Omental fat pad (tissue), 4 donors: ENCODE data around the gene SPRY4. TPM values are rescaled to one million over a fixed set of nuclear protein-coding genes. Genes with fewer than 3 reads are reported as not detected.
"Not testable (repeated sequence)": the region's sequence is repeated elsewhere in the genome, so short reads cannot be mapped to it uniquely, and the experiment has no call there.

Experiments
- ATAC-seq: fragments of 150-250 bp; one replicate; pipeline ENCODE4 v1.9.1; 2016; ENCODE audit warnings: mild to moderate bottlenecking, moderate library complexity; ENCODE audit not compliant: low FRiP score
- DNase-seq: peaks from one replicate; pipeline ENCODE4 v3.0.0-alpha.2; 2019; ENCODE audit warnings: low spot score
- total RNA-seq, 4 donors: library from RNA; depleted of rRNA; stranded (reverse); fragments of >200 nt; gene quantifications; one replicate each; pipeline ENCODE4 v1.1.0, GENCODE V29; 2016
- TF ChIP-seq, protein P1 (sequence below), 3 donors: fragments of 450-650 bp; IDR thresholded peaks; one replicate each; pipeline ENCODE4 v1.5.1; 2016 to 2017; ENCODE audit warnings: antibody characterized with exemption in 3 of 3, mild to moderate bottlenecking in 3 of 3, moderate library complexity in 2 of 3

The SPRY4 gene
- total RNA-seq, 4 donors from 2014 or later = 40.4 to 93.5 (median 47.3) TPM

DNA sequence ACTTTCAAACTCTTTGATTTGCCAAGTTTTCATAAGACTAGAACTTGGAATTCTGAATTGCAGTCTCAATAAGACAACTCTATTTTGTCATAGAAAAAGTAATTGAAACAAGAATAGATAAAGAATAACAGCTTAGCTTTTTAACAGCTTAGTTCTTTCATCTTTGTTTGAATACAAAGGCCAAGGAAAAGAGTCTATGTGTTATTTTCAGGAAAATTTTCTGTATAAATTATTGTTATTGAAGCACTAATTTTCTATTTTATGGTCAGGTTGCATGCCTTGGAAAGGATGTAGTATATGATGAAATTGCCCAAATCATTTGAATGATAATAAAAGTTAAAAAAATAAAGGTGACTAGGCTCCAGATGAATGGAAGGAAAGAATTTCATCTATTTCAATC, 25.2 kb upstream of the SPRY4 start:
- ATAC-seq (no peak), DNase-seq (no peak)
- TF ChIP-seq, protein P1, sequence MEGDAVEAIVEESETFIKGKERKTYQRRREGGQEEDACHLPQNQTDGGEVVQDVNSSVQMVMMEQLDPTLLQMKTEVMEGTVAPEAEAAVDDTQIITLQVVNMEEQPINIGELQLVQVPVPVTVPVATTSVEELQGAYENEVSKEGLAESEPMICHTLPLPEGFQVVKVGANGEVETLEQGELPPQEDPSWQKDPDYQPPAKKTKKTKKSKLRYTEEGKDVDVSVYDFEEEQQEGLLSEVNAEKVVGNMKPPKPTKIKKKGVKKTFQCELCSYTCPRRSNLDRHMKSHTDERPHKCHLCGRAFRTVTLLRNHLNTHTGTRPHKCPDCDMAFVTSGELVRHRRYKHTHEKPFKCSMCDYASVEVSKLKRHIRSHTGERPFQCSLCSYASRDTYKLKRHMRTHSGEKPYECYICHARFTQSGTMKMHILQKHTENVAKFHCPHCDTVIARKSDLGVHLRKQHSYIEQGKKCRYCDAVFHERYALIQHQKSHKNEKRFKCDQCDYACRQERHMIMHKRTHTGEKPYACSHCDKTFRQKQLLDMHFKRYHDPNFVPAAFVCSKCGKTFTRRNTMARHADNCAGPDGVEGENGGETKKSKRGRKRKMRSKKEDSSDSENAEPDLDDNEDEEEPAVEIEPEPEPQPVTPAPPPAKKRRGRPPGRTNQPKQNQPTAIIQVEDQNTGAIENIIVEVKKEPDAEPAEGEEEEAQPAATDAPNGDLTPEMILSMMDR (IDR thresholded peaks at IDR 0.05) = no peak

DNA sequence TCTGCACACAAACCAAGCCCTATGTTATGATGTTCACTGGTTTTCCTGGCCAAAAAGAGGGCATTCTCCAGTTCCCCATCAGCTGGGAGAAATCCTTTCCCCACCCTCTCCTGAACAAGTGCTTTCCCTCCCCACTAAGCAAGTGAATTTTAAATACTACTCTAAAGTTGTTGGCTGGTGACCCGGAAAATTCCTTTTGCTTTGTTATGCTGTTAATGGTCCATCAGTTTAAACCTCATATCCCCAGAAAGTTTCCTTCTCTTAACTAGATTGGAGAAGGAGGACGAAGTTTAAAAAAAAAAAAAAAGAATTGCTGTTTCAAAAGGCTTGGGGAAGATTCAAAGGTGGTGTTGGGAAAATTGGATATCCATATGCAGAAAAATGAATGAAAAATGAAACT, 21.9 kb upstream of the SPRY4 start:
- DNase-seq (no peak), ATAC-seq (no peak)
- TF ChIP-seq, protein P1 (IDR thresholded peaks at IDR 0.05) = no peak

DNA sequence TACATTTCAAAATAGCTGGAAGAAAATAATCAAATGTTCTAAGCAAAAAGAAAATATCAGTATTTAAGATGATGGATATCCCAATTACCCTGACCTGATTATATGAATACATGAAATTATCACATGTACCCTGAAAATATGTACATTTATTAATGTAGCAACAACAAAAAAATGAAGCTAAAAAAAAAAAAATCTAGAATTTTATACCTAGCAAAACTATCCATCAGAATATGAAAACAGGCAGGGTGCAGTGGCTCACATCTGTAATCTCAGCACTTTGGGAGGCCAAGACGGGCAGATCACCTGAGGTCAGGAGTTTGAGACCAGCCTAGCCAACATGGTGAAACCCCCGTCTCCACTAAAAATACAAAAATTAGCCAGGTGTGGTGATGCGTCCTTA, 20.1 kb upstream of the SPRY4 start:
- not testable (repeated sequence) for ATAC-seq, DNase-seq

DNA sequence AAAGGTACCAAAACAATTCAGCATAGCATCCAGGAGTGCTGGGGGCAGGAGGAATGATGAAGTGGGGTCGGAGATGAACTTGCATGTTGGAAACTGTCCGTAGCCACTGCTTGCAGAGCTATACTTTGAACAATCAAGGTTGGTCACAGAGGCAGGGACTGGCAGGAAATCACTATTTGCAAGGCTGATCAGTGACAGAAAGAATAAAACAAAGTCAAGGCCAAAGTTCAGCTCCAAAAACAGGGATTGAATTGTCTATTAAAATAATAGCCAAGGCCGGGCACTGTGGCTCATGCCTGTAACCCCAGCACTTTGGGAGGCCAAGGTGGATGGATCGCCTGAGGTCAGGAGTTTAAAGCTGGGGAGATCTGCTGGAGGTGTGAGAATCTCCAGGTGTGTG, 18.7 kb upstream of the SPRY4 start:
- ATAC-seq = no peak

DNA sequence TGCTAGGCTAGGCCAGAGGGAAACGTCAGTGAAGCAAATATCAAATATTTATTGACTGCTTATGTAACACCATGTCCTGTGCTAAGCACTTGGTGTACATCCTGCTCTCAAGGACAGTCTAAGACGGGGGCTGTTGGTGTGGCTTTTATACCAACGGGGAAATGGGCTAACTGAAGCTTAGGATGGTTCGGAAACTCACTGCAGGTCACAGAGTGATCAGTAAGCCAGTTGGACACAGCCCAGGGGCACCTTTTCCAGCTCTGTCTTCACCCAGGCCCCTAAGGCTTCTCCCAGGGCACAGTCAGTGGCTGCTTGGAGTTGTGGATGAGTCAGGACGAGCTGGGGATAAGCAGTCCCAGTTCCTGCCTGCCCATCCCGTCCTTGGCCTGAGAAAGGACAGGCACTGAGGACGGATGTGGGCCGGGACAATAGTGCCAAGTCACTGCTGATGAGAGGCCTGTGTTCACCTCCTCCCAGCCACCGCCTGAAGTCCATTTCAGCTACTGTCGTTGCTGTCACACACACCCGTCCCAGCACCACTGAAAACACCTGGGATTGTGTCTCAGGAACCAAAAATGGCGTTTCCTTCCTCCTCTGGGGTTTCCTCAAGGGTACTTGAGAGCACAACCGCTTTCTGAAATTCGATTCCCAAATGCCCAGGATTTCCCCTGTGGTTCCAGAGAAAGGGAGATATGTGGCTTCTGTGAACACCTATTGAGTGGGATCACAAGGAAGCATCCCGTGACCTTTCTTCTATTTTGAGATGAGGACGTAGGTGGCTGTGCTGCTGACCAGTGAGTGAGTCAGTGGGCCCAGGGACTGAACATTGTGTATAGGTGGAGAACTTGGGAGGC, 17.5 kb upstream of the SPRY4 start:
- no peak for DNase-seq
- TF ChIP-seq, protein P1 (IDR thresholded peaks at IDR 0.05) = no peak
- ATAC-seq = peak; percentile 71

More for the DNA sequence above, 18.7 kb upstream of the SPRY4 start:
- no peak for DNase-seq
- TF ChIP-seq, protein P1 (IDR thresholded peaks at IDR 0.05) = no peak

DNA sequence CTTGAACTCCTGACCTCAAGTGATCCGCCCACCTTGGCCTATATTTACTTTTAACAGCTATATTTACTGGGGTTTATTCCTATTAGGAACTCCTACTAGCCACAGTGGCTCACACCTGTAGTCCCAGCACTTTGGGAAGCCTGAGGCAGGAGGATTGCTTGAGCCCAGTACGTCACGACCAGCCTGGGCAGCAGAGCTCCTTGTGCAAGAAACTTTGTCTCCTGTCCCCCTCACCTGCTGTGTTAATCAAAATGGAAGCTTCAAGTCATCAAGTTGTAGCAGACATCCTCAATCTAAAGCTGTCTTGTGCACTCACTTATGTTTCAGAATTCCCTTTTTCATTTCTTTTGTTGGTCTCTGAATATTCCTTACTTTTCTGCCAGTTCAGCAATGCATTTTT, 15.0 kb upstream of the SPRY4 start:
- ATAC-seq (no peak), DNase-seq (no peak)
- TF ChIP-seq, protein P1 (IDR thresholded peaks at IDR 0.05) = no peak

DNA sequence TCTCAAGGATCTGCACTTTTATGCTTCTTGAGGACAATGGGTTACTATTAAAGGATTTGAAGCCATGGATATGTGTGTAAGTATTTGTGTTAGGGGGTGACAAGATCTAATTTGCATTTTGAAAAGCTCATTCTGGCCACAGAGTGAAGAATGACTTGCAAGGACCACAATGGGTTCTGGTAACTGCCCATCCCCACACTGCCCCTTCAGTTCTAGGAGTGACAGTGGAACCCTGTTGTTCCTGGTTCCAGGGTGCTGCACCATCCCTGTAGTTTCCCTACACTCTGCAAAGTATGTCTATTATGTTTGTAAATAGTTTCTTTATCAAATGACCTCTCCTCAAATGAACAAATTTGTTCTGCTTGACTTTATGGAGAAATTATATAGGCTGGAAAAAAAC, 9.7 kb upstream of the SPRY4 start:
- DNase-seq (no peak), ATAC-seq (no peak)
- TF ChIP-seq, protein P1 (IDR thresholded peaks at IDR 0.05) = no peak

DNA sequence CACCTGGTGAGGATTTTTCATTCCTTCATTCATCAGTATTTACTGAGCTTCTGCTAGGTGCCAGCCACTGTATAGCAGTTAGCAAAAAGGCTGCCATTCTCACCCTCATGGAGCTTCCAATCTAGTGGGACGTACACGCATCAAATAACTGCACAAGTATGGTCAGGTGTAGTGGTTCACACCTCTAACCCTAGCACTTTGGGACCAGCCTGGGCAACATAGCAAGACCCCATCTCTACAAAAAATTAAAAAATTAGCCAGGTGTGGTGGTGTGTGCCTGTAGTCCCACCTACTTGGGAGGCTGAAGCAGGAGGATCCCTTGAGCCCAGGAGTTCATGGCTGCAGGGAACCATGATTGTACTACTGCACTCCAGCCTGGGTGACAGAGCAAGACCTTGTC, 8.9 kb upstream of the SPRY4 start:
- not testable (repeated sequence) for DNase-seq, ATAC-seq
